PC-3 (cell line): ENCODE data around the gene RUFY1. TPM values are rescaled to one million over a fixed set of nuclear protein-coding genes. Genes with fewer than 3 reads are reported as not detected.

Experiments
- ATAC-seq: fragments of 200-7000 bp; cut with Tn5 transposase; 2 replicates; pipeline ENCODE4 v1.9.1; 2020; ENCODE audit warnings: mild to moderate bottlenecking, moderate library complexity
- BruUV-seq: library from RNA; stranded (reverse); fragments of 400-500 nt; replicated peaks from 2 replicates; lab custom pipeline; 2021; lab: Mats Ljungman, UMichigan
- CTCF ChIA-PET: fragments of 300-600 bp; sonication (Branson Sonifier 250); formaldehyde crosslinking; loops from one replicate; lab custom pipeline; 2022; ENCODE audit warnings: antibody characterized with exemption; lab: Charles Lee
- POLR2A ChIA-PET: fragments of 300-600 bp; sonication (Branson Sonifier 250); formaldehyde crosslinking; loops from one replicate; lab custom pipeline; 2022; ENCODE audit warnings: antibody characterized with exemption; ENCODE audit not compliant: unreplicated experiment; lab: Charles Lee
- DNase-seq: peaks from one replicate; pipeline ENCODE4 v3.0.0-alpha.2; 2015
- H2AFZ ChIP-seq: fragments of 300-600 bp; sonication (generic); 2 replicates; pipeline ENCODE4 v1.6.0; 2016; ENCODE audit warnings: antibody characterized with exemption, low read length
- H3F3A ChIP-seq: fragments of 300-600 bp; sonication (generic); one replicate; pipeline ENCODE4 v1.6.0; 2017; ENCODE audit warnings: antibody characterized with exemption, low read length, control low read depth, mild to moderate bottlenecking; ENCODE audit not compliant: unreplicated experiment
- H3K27ac ChIP-seq: fragments of 300-600 bp; sonication (generic); 2 replicates; pipeline ENCODE4 v1.5.1; 2016; ENCODE audit warnings: mild to moderate bottlenecking, low read length
- H3K27me3 ChIP-seq: fragments of 300-600 bp; sonication (generic); 2 replicates; pipeline ENCODE4 v1.6.1; 2016; ENCODE audit warnings: low read length, mixed read lengths
- H3K36me3 ChIP-seq: fragments of 300-600 bp; sonication (generic); 2 replicates; pipeline ENCODE4 v1.6.1; 2016; ENCODE audit warnings: low read depth, mixed run types, low read length, mixed read lengths
- H3K4me1 ChIP-seq: fragments of 300-600 bp; sonication (generic); 2 replicates; pipeline ENCODE4 v1.5.1; 2016; ENCODE audit warnings: low read length; ENCODE audit not compliant: insufficient read depth
- H3K4me2 ChIP-seq: fragments of 300-600 bp; sonication (generic); 2 replicates; pipeline ENCODE4 v1.6.0; 2016; ENCODE audit warnings: low read length
- H3K4me3 ChIP-seq: fragments of 300-600 bp; sonication (generic); 2 replicates; pipeline ENCODE4 v1.5.1; 2016; ENCODE audit warnings: mild to moderate bottlenecking, low read length, mixed read lengths
- H3K79me2 ChIP-seq: fragments of 300-600 bp; sonication (generic); 2 replicates; pipeline ENCODE4 v1.6.1; 2017; ENCODE audit warnings: low read length, mixed read lengths
- H3K9ac ChIP-seq: fragments of 300-600 bp; sonication (generic); 2 replicates; pipeline ENCODE4 v1.6.0; 2016; ENCODE audit warnings: mild to moderate bottlenecking, low read length
- H3K9me2 ChIP-seq: fragments of 300-600 bp; sonication (generic); replicated peaks from 2 replicates; pipeline ENCODE4 v1.6.1; 2016; ENCODE audit warnings: mixed run types, low read length, mixed read lengths
- H3K9me3 ChIP-seq: fragments of 300-600 bp; sonication (generic); 2 replicates; pipeline ENCODE4 v1.6.1; 2016; ENCODE audit warnings: low read length, mixed read lengths
- H4K20me1 ChIP-seq: fragments of 300-600 bp; sonication (generic); 2 replicates; pipeline ENCODE4 v1.6.1; 2016; ENCODE audit warnings: low read length, mixed read lengths
- CTCF ChIP-seq: fragments of 300-600 bp; sonication (generic); conservative IDR thresholded peaks from 2 replicates; pipeline ENCODE4 v1.5.1; 2017; ENCODE audit warnings: antibody characterized with exemption, low read depth, mild to moderate bottlenecking, low read length
- EZH2 ChIP-seq: fragments of 300-600 bp; sonication (generic); IDR thresholded peaks from one replicate; pipeline ENCODE4 v1.6.1; 2017; ENCODE audit warnings: antibody characterized with exemption, mild to moderate bottlenecking, low read length; ENCODE audit not compliant: unreplicated experiment
- EZH2phosphoT487 ChIP-seq: fragments of 300-600 bp; sonication (generic); IDR thresholded peaks from 2 replicates; pipeline ENCODE4 v1.6.1; 2018; ENCODE audit warnings: mild to moderate bottlenecking, antibody characterized with exemption, low read length, borderline replicate concordance
- intact Hi-C: fragments of 100-400 bp; cut with micrococcal nuclease; formaldehyde crosslinking; loops from 2 replicates; pipeline ENCODE4 v1.9.0; 2023
- total RNA-seq: library from RNA; depleted of rRNA; stranded (reverse); fragments of >200 nt; gene quantifications from 2 replicates; pipeline ENCODE4 v1.2.3, GENCODE V29; 2014

RUFY1 gene
- total RNA-seq, 1 experiment from 2014 or later, result 27.1 TPM

DNA sequence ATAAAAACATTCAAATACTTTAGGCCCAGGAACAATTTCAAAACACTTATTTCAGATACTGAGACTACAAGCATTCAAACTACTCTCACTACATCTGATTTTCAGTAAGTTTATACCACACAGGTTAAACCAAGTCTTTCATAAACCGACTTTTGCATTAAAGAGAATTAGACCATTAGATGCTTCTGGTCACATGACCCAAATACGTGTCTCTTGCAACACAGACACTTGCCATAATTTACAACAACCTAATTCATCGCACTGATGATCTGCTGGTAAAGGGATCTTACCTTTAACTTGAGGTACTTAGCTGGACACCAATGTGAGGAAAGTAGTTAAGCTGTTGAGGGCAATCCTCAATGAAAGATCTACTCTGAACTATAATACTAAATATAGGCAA is 69.9 kb downstream of the RUFY1 start:
- no peak for DNase-seq
- ChIA-PET POLR2A (interaction anchor here (0.6 kb wide), 1 partner anchor 112 kb away, joined by 3 read pairs; no protein-coding TSS in a partner anchor), CTCF (no interaction called here)
- H3K79me2 ChIP-seq, result peaks cover 79% of the 10 kb centered on the region
- peak overlapping the region; percentile 70; the same call in 1 of the 2 replicates for H3K9ac ChIP-seq
- H3K4me2 ChIP-seq, result peak overlapping the region; percentile 91
- no peak for ATAC-seq
- H2AFZ ChIP-seq, result no peak overlapping the region
- intact Hi-C loops, result no loop called here
- H3K27me3 ChIP-seq, result no peaks in the 10 kb centered on the region
- H3K27ac ChIP-seq, result no peak overlapping the region
- H3K4me1 ChIP-seq, result peaks cover 26% of the 10 kb centered on the region
- peaks cover 71% of the 10 kb centered on the region for H4K20me1 ChIP-seq
- no TSS peak for BruUV-seq
- H3K9me2 ChIP-seq, result no peaks in the 10 kb centered on the region
- peaks cover 73% of the 10 kb centered on the region for H3K36me3 ChIP-seq
- H3K4me3 ChIP-seq, result peak overlapping the region; percentile 73
- peaks cover 18% of the 10 kb centered on the region for H3F3A ChIP-seq
- H3K9me3 ChIP-seq, result no peaks in the 10 kb centered on the region
- TF ChIP-seq EZH2phosphoT487, result no peak
- no peak for TF ChIP-seq EZH2
- no peak for TF ChIP-seq CTCF

DNA sequence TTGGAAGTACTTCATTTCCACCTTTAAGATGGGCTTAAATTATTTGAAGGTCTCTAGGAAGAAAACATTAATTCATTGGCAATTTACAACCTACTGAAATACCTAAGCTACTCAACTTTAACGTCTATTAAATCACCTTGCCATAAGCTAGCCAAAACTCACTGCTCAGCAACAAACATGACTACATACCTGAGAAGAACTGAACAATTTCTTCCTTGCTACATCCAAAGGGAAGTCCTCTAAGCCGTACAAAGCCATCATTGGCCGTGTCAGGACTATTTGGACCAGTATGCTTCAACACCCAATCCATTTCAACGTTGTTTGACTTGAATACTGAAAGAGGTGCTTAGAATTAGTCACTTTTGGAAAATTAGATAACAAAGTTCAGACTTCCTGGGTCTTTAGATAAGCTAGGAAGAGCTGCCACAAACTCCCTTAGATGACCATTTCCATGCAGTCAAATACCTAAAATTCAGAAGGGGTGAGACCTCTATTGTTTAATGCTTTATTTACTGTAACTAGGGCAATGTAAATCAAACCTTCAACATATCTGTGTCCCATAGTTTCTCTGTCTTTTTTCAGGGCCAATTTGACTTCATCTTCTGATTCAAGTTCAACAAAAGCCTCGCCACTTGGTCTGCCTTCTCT is 70.5 kb downstream of the RUFY1 start:
- H3F3A ChIP-seq, result peaks cover 17% of the 10 kb centered on the region
- H2AFZ ChIP-seq, result no peak overlapping the region
- H3K36me3 ChIP-seq, result peaks cover 68% of the 10 kb centered on the region
- ChIA-PET POLR2A (interaction anchor here (0.6 kb wide), 1 partner anchor 111 kb away, joined by 3 read pairs; no protein-coding TSS in a partner anchor), CTCF (no interaction called here)
- BruUV-seq, result no TSS peak
- peaks cover 66% of the 10 kb centered on the region for H4K20me1 ChIP-seq
- peak overlapping the region; percentile 70; the same call in 1 of the 2 replicates for H3K9ac ChIP-seq
- intact Hi-C loops, result no loop called here
- no peak for ATAC-seq
- peaks cover 74% of the 10 kb centered on the region for H3K79me2 ChIP-seq
- peak overlapping the region; percentile 91 for H3K4me2 ChIP-seq
- no peak for DNase-seq
- peaks cover 26% of the 10 kb centered on the region for H3K4me1 ChIP-seq
- H3K27me3 ChIP-seq, result no peaks in the 10 kb centered on the region
- no peaks in the 10 kb centered on the region for H3K9me3 ChIP-seq
- no peak overlapping the region for H3K27ac ChIP-seq
- no peaks in the 10 kb centered on the region for H3K9me2 ChIP-seq
- H3K4me3 ChIP-seq, result peak overlapping the region; percentile 73
- no peak for TF ChIP-seq EZH2
- no peak for TF ChIP-seq CTCF
- no peak for TF ChIP-seq EZH2phosphoT487

DNA sequence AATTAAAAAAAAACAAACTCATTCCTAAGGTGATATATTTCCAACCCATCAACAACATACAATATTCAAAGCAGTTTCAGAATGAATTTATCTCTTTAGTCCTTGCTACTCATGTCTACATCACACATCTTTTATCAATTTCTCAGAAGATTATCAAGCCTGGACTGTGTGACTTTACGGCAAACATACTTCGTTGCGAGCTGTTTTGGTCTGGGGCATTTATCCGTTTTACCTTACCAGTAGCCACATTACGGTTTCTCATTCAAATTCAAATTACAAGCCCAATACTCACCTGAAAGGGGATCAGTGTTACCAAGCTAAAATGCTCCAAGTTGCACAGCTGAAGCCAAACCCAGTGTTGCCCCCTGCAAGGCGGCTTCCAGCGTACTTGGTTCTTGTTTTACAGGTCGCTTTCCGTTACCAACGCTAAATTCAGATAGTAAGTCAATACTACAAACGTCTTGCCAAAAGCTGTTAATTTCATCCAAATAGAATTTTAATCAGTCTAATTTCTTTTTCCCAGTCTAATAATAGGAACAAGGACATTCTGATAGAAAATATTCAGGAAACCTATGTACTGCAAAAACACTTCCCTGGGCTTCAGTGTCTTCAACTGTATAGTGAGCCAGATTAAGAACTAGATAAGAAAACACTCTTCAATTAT is 71.3 kb downstream of the RUFY1 start:
- Histone ChIP-seq H3K9me3 (no peaks in the 10 kb centered on the region), H3K9me2 (no peaks in the 10 kb centered on the region), H3K27me3 (no peaks in the 10 kb centered on the region), H3K4me1 (peaks cover 26% of the 10 kb centered on the region), H3K79me2 (peaks cover 66% of the 10 kb centered on the region), H2AFZ (no peak overlapping the region), H3K4me3 (peak overlapping the region; percentile 73), H4K20me1 (peaks cover 57% of the 10 kb centered on the region), H3K9ac (peak overlapping the region; percentile 70), H3K27ac (no peak overlapping the region), H3F3A (peaks cover 11% of the 10 kb centered on the region), H3K36me3 (peaks cover 59% of the 10 kb centered on the region), H3K4me2 (peak overlapping the region; percentile 91)
- TSS peak; percentile 33 for BruUV-seq
- DNase-seq (no peak), ATAC-seq (no peak)
- POLR2A ChIA-PET, result interaction anchor here (0.6 kb wide), 1 partner anchor 108 kb away, joined by 5 read pairs; no protein-coding TSS in a partner anchor
- intact Hi-C loops, result no loop called here
- TF ChIP-seq EZH2 (no peak), CTCF (no peak), EZH2phosphoT487 (no peak)
- CTCF ChIA-PET, result no interaction called here
